DND-41 (cell line): ENCODE measurements around the gene C6orf89.
A peak's percentile ranks its signal among the peaks of the same experiment; 100 is the strongest.

Experiments
- ATAC-seq: fragments of 200-7000 bp; cut with Tn5 transposase; 3 replicates; pipeline ENCODE4 v1.9.1; 2021; ENCODE audit warnings: low read depth; ENCODE audit not compliant: insufficient read depth
- DNase-seq: peaks from one replicate; pipeline ENCODE4 v3.0.0-alpha.2; 2020
- H2AFZ ChIP-seq: 2 replicates; pipeline ENCODE4 v1.6.0; 2012; ENCODE audit warnings: low read depth, low read length
- H3K27ac ChIP-seq: 2 replicates; pipeline ENCODE4 v1.5.1; 2012; ENCODE audit warnings: low read length, inconsistent platforms
- H3K27me3 ChIP-seq: fragments of 200-600 bp; sonication (generic); 2 replicates; pipeline ENCODE4 v1.6.0; 2012; ENCODE audit warnings: low read length, mild to moderate bottlenecking, inconsistent platforms; ENCODE audit not compliant: insufficient read depth, poor library complexity
- H3K36me3 ChIP-seq: 2 replicates; pipeline ENCODE4 v1.5.1; 2012; ENCODE audit warnings: low read length, inconsistent platforms; ENCODE audit not compliant: insufficient read depth
- H3K4me1 ChIP-seq: 2 replicates; pipeline ENCODE4 v1.5.1; 2012; ENCODE audit warnings: mild to moderate bottlenecking, low read length; ENCODE audit not compliant: insufficient read depth
- H3K4me2 ChIP-seq: 2 replicates; pipeline ENCODE4 v1.6.0; 2012; ENCODE audit warnings: mild to moderate bottlenecking, moderate library complexity, low read length, inconsistent platforms; ENCODE audit not compliant: insufficient read depth
- H3K4me3 ChIP-seq, 2 experiments: fragments of 200-600 bp in 1 of 2; shearing (Covaris generic) in 1 of 2; 2 replicates each; pipeline ENCODE4 v1.5.1; 2012 to 2016; ENCODE audit warnings: inconsistent platforms in 2 of 2, low read length in 2 of 2, mild to moderate bottlenecking in 2 of 2, low read depth in 1 of 2, moderate library complexity in 1 of 2
- H3K79me2 ChIP-seq: 2 replicates; pipeline ENCODE4 v1.6.0; 2012; ENCODE audit warnings: low read length, inconsistent platforms; ENCODE audit not compliant: insufficient read depth
- H3K9ac ChIP-seq: 2 replicates; pipeline ENCODE4 v1.6.0; 2012; ENCODE audit warnings: low read depth, mild to moderate bottlenecking, inconsistent platforms, low read length, moderate library complexity
- H3K9me3 ChIP-seq: 2 replicates; pipeline ENCODE4 v1.5.1; 2012; ENCODE audit warnings: low read length, moderate library complexity, mild to moderate bottlenecking, inconsistent platforms; ENCODE audit not compliant: insufficient read depth, severe bottlenecking
- H4K20me1 ChIP-seq: 2 replicates; pipeline ENCODE4 v1.6.0; 2012; ENCODE audit warnings: low read length; ENCODE audit not compliant: insufficient read depth
- EZH2 ChIP-seq: IDR thresholded peaks from 3 replicates; pipeline ENCODE4 v1.6.1; 2012; ENCODE audit warnings: borderline replicate concordance, low read depth, mild to moderate bottlenecking, moderate library complexity, low read length, inconsistent platforms; ENCODE audit not compliant: severe bottlenecking
- TF ChIP-seq, protein P1 (sequence below): IDR thresholded peaks from 2 replicates; pipeline ENCODE4 v1.5.1; 2012; ENCODE audit warnings: borderline replicate concordance, low read length, moderate library complexity, mild to moderate bottlenecking; ENCODE audit not compliant: poor library complexity, severe bottlenecking; ENCODE audit errors: extremely low read depth

The C6orf89 gene

DNA sequence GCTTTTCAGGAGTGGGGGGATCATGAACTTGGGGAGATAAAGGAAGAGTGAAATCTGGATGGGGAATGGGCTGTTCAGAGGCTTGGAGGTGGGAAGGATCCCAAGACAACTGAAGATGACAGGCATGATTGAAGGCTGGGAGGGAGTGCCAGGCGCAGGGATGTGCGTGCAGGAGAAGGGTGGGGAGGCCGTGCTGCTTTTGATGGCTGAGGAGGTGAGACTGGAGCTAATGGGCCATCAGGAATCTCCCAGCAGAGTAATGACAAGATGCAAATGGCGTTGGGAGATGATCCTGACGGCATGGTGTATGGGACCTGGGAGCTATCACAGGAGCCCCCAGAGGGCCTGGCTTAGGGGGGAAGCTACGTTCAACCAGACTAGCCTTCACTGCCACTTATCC, 48.1 kb upstream of the C6orf89 start:
- Histone ChIP-seq H3K4me2 (no peak overlapping the region), H3K27me3 (peaks cover 6% of the 10 kb centered on the region), H3K9me3 (no peaks in the 10 kb centered on the region), H3K36me3 (no peaks in the 10 kb centered on the region), H3K9ac (no peak overlapping the region), H2AFZ (no peak overlapping the region), H4K20me1 (peaks cover 4% of the 10 kb centered on the region; the same call in 1 of the 2 replicates), H3K27ac (no peak overlapping the region), H3K4me1 (peaks cover 12% of the 10 kb centered on the region), H3K4me3 (no peak overlapping the region), H3K79me2 (no peaks in the 10 kb centered on the region)
- ATAC-seq (no peak), DNase-seq (no peak)
- no peak for TF ChIP-seq EZH2
- TF ChIP-seq, protein P1, sequence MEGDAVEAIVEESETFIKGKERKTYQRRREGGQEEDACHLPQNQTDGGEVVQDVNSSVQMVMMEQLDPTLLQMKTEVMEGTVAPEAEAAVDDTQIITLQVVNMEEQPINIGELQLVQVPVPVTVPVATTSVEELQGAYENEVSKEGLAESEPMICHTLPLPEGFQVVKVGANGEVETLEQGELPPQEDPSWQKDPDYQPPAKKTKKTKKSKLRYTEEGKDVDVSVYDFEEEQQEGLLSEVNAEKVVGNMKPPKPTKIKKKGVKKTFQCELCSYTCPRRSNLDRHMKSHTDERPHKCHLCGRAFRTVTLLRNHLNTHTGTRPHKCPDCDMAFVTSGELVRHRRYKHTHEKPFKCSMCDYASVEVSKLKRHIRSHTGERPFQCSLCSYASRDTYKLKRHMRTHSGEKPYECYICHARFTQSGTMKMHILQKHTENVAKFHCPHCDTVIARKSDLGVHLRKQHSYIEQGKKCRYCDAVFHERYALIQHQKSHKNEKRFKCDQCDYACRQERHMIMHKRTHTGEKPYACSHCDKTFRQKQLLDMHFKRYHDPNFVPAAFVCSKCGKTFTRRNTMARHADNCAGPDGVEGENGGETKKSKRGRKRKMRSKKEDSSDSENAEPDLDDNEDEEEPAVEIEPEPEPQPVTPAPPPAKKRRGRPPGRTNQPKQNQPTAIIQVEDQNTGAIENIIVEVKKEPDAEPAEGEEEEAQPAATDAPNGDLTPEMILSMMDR = no peak

DNA sequence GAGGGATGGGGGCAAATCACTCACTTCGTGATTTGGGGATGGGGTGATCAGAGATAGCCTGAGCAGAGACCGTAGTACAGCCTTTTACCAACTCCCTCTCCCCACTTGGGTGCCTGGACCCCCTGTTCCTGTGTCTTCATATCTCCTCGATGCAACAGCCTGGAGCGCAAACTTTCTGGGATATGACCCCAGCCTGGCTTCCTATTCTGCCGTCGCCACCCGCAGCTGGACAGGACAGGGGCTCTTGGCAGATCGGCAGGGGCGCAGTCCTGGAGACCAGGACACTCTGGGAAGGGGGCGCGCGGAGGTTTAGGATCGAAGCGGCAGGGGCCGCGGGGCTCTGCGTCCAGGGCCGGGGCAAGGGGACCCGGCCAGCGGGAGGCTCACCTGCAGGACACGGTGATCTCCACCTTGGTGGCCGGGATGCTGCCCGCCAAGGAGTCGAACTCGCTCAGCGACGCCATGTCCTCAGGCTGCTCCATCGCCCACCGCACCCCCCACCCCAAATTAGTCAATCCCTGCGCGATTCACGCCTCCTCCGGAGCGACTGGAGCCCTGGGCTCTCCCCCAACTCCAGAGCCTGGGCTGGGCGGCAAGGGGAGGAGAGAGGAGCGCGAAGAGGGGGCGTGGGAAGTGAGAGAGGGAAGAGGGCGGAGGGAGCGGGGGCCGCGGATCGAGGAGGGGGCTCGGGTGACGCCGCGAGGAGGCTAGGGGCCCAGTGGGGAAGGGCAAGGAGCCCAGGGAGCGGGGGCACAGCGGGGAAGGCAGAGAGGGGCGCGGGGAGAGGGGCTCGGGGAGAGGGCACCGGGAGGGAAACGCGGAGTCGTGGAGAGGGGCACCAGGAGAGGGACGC, 46.6 kb upstream of the C6orf89 start, which contains the start of gene CPNE5:
TSS of gene CPNE5 (minus strand) at position 549 of the 853 bp plus-strand sequence. CDS start at position 482, 67 bp downstream.
- peak within 1 kb of the TSS; percentile 54 for H2AFZ ChIP-seq

DNA sequence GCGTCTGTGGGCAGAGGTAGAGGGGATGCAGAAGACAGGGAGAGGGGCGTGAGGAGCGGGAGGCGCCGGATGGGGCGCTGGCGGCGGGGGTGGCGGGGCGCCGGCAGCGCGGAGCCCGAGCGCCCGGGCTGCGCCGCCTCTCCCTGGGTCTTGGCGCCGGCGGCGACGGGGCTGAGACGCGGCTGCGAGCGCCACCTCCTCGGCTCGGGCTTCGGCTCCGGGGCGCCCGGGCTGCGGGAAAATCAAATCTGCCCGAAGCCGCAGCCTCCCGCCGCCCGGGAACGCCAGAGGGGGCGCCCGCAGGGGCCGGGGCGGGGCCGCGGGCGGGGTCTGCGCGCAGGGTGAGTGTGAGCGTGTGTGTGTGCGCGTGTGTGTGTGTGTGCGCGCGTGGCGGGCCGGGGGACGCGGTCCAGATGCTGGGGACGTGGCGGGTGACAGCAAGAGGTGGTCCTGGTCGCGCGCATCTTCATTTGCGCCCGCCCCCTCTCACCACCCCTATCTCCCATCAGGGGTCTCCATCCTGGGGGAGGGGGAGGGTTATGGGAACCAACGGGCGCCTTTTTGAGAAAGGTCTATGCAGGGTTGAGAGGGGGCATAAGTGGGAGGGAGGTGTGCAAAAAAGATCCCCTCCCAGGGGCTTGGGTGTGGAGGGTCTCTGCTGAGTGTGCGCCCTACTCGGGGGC, 45.9 kb upstream of the C6orf89 start:
- Histone ChIP-seq H3K9me3 (no peaks in the 10 kb centered on the region), H4K20me1 (peaks cover 4% of the 10 kb centered on the region; the same call in 1 of the 2 replicates), H3K79me2 (no peaks in the 10 kb centered on the region), H2AFZ (peak overlapping the region; percentile 54), H3K9ac (peak overlapping the region; percentile 49), H3K4me2 (peak overlapping the region; percentile 85), H3K27ac (no peak overlapping the region), H3K4me1 (peaks cover 12% of the 10 kb centered on the region), H3K27me3 (peaks cover 6% of the 10 kb centered on the region), H3K4me3 (peak overlapping the region in 1 of 2 experiments; percentile 51; a peak in 3 of 4 replicates), H3K36me3 (no peaks in the 10 kb centered on the region)
- ATAC-seq = peak; percentile 78
- DNase-seq = peak; percentile 65
- no peak for TF ChIP-seq EZH2
- TF ChIP-seq, protein P1 = peak; percentile 42

More for the DNA sequence above, 46.6 kb upstream of the C6orf89 start, which contains the start of gene CPNE5:
- ATAC-seq = peak; percentile 12; the same call in 2 of the 3 replicates
- Histone ChIP-seq H3K79me2 (no peaks in the 10 kb centered on the region), H3K27ac (no peak within 1 kb of the TSS), H3K4me1 (peaks cover 12% of the 10 kb centered on the region), H4K20me1 (peaks cover 4% of the 10 kb centered on the region; the same call in 1 of the 2 replicates), H3K4me2 (peak within 1 kb of the TSS; percentile 85), H3K36me3 (no peaks in the 10 kb centered on the region), H3K9me3 (no peaks in the 10 kb centered on the region), H3K27me3 (peaks cover 6% of the 10 kb centered on the region), H3K4me3 (peak within 1 kb of the TSS in 1 of 2 experiments; percentile 51; a peak in 3 of 4 replicates), H3K9ac (peak within 1 kb of the TSS; percentile 49)
- TF ChIP-seq, protein P1 = no peak
- TF ChIP-seq EZH2 = no peak
- DNase-seq = peak; percentile 29
